Measurements from ENCODE around the gene HSF5. TPM values are rescaled to one million over a fixed set of nuclear protein-coding genes. Genes with fewer than 3 reads are reported as not detected.
A peak's percentile ranks its signal among the peaks of the same experiment; 100 is the strongest.

The HSF5 gene
- polyA plus RNA-seq, 5 donors = 0.10 to 0.14 (median 0.13) TPM; not detected in 1

DNA sequence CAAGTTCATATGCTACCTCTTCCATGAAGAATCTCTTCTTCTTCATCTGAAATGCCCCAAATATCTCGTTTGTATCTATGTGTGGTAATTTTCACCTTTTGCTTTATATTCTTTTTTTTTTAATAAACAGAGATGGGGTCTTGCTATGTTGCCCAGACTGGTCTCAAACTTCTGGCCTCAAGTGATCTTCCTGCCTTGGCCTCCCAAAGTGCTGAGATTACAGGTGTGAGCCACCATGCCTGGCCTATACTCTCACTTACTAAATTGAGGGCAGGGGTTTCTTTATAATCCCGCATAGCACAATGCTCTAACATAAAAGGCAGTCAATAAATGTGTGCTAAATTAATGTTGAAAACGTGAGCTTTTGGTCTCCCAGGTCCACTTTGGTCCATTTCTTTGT, 101.5 kb downstream of the HSF5 start:
- DNase-seq = no peak

DNA sequence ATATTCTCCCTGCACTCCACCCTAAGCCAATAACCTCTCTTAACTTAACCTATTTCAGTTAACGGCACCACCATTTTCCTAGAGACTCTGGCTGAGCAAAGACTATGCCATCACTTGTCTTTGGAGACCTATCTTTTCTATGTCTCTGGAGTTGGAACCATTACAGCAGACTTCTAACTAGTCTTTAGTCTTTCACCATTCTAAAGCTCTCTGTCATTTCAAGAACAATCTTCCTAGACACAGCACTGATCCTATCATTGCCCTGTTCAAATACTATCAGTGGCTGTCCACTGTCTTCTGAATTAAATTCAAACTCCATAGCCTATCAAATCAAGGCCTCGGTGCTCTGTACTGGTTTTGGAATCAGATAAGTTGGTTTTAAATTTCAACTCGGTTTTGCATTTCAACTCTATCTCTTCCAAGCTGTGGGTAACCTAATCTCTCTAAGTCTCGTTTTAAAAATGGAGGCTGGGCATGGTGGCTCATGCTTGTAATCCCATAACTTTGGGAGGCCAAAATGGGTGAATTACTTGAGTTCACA, 102.8 kb downstream of the HSF5 start:
- no peak for DNase-seq

DNA sequence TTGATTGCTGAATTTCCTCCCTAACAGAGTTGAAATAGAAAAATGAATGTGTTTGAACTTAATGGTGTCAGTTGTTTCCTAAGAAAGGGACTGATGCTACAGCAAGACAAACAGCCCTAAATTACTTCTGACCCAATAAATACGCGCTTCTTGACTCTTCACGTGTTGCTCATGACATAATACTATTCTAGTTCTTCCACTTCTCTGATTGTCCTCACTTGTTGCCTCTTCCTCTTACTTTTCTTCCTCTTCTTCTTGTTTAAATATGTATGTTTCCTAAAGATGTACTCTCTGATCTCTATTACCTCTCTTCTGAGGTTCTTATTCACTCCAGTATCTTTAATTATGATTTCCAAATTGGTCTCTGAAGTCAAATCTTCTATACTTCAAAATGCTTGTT, 103.3 kb downstream of the HSF5 start:
- no peak for DNase-seq

DNA sequence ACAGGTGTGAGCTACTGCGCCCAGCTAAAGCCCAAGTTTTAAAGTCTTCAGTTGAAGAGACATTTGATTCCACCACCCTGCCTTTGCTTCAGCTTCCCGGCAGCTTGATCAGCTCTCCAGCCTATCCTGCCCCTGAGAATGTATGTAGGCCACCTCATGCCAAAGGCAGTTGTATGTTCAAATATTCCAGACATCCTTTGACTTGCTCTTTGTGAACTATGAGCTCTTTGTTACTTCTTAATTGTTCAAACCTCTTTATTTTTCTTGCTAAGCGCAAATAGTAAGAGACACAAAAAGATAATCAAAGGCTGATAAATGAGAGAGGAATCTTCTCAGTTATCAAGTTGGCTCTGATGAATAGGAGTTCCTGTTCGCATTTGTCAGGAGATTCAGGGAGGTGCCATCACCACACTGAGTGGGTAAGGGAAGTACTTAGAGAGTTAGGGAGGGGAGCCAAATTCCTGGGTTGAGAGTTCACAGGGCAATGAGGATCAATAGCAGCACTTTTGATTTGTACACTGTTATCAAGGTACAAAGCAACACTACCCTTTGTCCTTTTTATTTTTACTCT, 104.2 kb downstream of the HSF5 start:
- no peak for DNase-seq

DNA sequence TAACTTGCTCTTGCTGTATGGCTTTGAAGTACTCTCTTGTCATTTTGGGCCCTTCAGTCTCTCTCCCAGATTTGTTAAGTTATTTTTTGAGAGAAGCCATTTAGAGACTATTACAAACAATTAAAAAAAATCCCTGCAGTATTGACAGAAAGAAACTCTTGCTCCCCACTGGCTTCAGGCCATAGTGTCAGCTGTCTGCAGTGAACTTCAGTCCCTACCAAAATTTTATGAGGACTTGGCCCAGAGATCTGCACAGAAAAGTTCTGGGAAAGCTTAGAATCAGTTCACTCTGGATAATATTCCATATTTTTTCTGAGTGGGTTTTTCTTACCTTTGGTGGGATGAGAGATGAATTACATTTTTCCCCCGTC, 105.4 kb downstream of the HSF5 start:
- DNase-seq = peak in 1 of 2 donors; percentile 56

DNA sequence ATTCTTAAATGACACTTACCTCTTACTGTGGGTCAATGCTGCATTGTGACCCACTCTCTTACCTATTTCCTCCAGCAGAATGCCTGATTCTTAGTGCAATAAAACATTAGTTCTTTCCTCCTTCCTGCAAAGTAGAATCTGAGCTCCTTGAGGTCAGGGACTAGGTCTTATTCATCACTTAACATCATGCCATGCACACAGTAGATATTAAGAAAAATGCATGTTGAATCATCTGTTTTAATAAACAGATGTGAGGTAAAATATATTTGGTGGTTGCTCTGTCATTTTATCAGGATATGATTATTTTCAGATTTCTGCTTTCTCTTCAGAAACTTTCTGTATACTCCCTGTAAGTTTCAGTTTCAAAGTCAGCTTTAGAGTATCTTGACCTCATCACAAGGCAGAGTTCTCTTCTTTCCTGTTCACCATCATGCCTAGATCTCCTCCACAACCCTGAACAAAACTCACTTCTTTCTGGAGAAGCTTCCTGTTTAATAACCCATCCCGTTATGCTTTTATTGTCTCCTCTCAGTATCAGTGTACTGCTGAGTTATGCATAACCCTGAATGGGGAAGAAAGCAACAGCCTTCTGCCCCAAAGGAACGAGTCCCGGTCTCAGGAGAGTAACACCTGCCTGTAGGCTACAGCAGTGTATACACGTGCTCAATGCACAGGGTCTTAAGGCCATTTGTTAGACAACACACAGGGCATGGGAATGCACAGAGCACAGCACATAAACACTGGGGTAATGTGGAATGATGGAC, 105.9 kb downstream of the HSF5 start:
- DNase-seq = no peak

DNA sequence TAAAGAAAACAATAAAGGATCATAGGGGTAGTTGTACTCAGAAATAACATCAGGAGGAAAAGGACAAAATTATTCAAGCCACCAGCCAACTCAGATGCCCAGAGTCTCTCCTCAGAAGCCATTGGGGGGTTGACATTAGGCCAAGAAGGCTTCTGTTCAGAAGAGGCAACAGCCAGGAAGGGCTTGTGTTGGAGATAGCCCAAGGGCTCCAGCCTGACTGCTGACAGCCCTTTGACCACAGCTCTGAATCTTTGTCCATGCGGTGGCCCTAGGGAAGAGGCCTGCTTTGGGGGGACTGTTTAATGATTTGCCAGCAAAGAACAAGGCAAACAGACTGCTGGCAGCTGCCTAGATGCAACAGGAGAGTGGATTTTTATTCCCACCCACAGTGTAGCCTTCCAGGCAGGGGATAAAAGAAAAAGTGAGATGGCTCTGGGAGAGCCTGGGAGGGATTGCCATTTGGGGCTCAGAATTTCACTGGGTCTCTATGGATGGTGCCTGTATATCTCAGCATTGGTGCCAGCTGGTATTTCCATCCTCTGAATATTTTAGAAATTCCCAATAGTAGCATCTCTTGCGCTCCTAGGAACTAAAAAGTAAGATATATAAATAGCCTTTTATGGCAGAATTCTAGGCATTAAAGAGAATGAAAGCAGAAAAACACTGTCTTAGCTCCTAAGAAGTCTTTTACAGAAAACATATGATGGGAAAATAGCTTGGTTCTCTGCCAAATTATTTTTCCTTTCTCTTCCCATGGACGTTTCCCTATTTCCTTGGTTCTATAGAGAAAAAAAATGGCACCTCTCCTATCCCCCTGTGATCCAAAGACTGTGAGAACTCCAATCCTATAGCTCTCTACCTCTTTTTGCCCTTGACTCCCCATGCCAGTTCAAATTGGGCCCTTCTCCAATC, 106.8 kb downstream of the HSF5 start:
- DNase-seq = peak; percentile 48 to 58

DNA sequence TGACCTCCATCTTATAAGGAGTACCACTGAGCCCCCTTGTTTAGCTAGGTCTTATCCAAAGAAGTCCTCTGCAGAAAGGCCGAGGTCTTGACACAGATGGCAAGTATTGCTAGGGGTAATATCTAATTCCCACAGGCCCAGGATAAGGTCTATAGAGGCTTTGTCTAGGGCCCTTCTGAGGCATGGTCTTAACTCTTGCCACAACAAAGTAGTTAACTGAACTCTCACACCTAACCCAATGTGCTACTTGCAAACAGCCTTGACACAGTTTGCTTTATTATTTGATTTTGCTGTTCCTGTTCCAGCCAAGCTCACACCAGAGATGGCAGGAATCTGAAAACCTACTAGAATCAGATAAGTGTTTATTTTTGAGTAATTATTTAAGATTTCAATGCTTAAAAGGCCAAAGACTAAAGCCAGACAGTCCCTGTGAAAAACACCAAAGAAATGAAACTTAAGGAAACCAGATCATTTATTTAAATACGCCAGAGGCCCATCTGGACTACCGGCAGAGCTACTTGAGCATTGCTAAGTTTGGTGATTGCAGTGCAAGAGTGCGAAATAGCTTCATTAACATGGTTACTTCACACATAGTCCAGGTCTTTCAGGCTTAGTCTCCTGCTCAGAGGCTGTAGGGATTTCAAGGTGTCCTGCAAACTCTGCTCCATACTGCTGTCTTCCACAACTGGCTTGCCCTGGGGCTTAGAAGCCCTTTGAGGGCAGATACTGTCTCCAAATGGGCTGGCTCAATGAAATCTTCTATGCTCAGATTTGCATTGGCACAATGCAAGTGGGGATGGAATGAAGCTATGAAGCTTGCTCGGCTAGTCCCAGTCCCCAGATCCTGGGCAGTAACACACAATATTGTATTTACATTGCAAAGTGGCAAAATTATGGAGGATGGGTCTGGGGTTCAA, 107.7 kb downstream of the HSF5 start:
- DNase-seq = no peak

DNA sequence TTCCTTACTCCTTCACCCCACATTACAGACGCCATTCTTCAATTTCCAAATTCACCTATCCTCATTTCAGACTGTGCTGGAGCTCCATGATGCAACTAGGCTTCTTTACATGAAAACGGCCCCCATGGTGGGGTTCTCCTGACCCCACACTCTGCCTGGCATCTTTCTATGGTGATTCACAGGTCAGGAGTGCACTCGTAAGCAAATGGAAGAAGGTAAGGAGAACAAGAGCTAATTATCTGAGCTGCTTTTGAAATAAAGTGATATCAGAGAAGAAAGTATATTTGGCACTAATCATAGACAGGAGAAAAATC, 108.7 kb downstream of the HSF5 start:
- DNase-seq = no peak

DNA sequence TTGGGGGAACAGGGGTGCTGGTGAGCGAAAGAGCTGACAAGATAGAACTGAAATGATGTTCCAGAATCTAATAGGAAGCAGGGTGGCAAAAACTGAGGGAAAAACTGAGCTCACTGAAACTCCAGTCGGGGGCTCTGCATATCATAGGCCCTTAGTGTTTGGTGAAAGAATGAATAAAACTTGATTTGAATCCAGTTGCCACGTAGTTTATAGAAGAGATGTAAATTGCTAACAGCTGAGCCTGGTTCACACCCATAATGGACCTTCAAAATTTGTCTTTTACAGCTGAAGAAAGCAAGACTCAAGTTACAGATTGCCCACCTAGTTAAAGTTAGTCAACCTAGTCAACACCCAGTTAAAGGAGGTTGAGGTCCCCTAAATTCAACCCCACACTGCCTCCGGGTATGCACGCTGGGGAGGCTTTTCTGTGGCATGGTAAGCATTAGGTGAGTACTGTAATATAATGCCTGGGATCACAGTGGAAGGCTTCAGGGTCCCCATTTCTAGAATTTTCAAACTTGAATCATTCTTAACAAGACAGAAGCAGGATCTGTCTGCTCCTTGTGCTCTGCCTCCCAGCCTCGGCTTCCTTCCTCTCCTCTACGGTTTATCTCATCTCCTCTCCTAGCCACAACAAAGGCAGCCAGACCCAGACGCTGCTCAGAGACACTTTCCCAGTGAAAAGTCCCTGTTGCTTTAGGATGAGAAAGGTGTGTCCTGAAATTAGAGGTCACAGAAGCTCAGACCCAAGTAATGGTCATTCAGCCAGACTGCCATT, 109.3 kb downstream of the HSF5 start:
- no peak for DNase-seq

DNA sequence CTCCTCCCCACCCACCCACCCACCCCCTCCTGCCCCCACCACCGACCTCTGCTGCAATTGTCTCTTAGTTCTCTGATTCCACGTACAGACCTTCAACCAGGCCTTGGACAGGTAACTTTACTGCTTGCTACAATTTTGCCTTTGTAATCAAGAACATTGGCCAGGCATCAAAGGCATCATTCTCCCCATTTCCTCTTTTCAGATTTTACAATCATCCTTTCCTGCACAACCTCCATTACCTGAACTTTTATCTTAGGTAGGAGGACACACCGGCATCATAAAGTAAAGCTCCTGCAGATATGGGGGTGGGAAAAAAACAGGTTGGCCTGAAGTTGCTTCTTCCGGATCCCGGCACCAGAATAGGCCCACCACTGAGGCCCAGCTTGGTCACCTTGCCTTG, 110.5 kb downstream of the HSF5 start:
- no peak for DNase-seq

DNA sequence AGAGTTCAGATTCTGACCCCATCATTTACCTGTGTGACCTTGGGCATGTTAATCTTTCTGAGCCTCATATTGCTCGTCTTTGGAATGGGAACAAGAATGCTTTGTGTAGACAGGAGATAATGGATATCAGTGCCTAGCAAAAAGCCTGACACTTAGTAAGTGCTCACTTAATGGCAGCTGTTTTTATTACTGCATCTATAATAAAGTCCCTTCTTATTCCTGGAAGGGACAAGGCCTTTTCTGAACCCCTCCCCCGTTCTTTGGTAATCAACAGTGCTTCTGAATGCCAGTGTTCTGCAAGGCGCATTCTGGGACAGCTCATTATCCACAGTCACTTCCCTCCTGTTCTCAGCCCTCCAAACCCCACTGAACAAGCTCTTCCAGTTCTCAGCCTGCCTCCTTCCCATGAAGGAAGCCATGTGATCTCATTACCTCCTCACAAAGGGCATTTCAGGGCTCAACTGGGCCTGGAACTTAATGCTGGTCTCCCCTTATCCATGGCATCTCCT, 111.1 kb downstream of the HSF5 start:
- DNase-seq = peak; percentile 55 to 58

DNA sequence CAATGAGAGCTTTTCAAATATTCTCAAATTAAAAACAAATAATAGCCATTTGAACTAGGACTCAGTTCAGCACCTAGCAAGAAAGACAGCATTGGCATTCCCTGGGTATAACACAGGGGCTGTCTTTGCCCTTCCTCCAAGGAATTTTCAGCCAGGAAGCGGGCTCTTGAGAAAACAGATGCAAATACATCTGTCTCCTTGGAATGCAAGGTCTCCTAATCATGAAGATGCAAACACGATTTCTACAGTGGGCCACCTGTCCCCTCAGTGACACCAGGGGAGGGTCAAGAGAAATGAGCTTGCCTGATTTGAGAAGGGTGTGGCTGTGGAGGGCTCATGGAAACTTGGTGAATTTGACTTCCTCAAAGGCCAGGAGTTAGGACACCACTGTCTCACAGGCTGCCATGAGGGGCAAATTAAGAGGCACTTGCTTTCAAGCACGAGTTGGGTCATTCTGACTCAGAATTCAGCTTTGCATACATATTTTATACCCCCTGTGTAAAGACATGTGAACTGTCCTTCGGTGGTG, 111.7 kb downstream of the HSF5 start:
- DNase-seq = no peak

DNA sequence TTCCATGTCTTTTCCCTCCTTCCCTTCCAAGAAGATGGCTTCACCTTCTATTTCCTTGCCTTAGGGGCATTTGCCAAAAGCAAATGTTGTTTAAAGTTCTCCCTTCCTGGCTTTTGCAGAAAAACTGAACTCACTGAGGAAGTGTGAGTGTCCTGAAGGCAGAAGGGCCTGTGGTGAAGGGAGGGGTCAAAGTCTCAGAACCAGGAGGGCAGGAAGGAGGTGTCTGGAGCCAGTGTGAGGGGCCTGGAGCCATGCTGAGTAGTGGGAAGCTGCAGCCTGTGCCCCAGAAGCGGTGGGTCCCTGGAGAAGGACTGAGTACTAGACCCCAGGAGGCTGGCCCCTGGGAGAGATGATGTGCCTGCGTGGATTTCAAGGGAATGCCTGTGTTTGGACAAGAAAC, 112.4 kb downstream of the HSF5 start:
- no peak for DNase-seq

DNA sequence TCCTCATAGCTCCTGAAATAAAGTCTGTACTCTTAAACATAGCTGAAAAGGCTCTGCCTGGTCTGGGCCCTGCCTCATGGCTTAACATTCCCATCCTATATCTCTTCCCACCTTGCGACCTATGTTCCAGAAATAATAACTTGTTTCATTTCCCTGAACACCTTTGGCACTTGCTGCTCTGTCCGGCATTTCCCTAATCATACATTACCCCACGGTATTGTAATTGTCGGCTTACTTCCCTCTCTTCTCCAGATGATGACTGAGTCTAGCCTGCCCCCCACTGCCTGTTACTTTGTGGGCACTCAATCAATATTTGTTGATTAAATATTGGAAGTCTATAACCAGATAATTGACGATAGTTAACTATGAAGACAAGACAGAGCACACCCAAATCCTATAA, 113.0 kb downstream of the HSF5 start:
- no peak for DNase-seq

DNA sequence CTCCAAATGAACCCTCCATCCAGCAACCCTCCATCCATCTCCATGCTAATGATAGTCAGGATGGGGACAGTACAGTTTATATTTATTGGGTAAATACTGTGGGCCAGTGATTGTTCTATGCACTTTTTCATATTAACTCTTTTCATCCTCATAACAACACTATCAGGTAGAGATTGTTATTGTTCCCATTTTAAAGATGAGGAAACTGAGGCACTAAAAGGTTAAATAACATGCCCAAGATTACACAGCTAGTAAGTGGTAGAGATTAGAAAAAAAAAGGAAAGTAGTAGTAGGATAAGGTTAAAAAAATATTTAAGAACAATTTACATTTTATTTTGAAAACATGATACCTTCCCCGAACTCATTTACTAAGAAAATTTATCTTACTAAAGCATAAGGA, 114.3 kb downstream of the HSF5 start:
- no peak for DNase-seq

DNA sequence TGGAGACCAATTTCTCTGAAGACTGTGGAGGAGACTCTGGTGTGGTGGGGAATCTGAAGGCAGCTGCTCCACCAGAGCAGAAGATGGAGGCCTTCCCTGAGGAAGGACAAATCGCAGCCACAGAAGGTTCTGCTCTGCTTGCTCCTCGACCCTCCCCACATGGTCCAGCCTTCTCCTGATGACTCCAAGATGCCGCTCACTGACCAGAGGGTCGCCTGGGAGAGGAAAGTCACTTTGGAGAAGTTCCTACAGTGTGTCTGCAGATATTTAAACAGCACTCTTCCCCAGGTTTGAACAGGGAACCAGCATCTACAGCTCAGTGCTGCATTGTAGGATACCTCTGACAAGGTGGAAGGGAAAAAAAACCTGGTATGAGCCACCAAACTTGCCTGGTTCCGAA, 115.2 kb downstream of the HSF5 start:
- DNase-seq = no peak

DNA sequence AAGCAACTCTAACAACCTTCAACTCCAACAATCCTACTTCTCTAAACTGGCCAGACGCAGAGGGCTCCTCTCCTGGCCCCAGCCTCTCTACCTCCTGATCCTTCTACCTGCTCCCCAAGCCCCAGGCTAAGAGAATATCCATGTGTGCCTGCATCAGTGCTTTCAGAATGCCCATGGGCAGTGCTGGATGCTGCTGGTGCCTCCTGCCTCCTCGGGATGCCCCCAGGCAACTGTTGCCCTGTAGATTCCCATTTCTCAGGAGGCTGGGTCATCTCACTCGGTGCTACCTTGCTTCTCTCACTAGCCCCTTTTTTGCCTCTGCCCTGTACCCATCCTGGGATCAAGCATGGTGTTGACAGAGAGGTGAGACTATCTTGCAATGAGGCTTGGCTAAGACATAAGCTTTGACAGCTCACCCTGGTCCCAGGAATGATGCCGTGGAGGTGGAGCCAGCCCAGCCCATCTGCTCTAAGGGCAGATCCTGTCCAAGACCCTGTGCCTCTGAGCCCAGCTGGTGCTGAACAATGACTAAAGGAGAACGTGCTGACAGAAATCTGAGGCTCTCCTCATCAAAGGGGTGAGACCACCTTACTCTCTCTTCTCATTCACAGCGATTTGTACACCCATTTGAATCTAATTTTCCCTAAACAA, 116.8 kb downstream of the HSF5 start:
- DNase-seq = no peak

DNA sequence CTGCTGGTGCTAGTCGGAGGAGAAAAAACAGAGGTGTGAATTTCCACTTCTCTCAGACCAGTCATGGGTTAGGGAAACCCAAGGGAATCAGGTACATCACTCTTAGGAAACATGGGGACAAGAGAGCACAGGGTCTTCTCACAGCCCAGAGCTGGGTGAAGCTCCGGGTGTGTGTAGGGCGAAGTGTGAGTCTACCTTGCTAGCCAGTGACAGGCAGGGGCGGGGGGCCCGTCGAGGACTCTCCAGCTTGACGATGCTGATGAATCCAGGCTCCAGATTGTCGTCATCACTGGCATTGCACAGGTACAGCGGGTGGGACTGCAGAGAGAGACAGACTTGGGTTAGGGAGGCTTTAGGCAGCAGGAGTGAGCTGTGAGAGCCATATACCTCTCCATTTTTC, 117.5 kb downstream of the HSF5 start:
- DNase-seq = no peak

DNA sequence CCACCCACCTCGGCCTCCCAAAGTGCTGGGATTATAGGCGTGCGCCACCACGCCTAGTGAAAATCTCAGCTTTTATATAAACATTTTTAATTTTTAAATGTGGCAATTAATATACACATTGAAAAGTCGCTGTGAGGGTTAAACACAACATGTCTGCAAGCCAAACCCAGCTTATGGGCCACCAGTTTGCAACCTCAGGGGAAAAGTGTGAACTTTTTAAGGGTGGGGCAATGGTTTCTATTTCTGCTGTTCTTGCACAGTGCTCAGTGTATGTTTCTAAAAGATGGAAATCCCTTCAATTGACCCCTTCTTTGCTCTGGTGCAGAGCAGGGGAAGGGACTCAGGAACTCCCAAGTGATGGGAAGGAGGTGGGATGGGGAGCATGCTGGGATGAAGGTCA, 117.9 kb downstream of the HSF5 start:
- DNase-seq = no peak
